Cardiac fibroblast (primary cell): ENCODE measurements around the gene GATAD2B.

Experiments
- DNase-seq, 2 donors: peaks; one replicate each; pipeline versions ENCODE4 v3.0.0 to v3.0.0-alpha.2; 2010; ENCODE audit warnings: low read depth in 2 of 2
- H3K4me3 ChIP-seq, 2 donors: replicated peaks in 1 of 2; 1 replicate in 1 of 2; 2 replicates in 1 of 2; pipeline ENCODE4 v1.5.1; 2011; ENCODE audit warnings: low read depth in 2 of 2, low read length in 2 of 2, mild to moderate bottlenecking in 2 of 2, moderate library complexity in 1 of 2
- TF ChIP-seq, protein P1 (sequence below): IDR thresholded peaks from one replicate; pipeline ENCODE4 v1.5.1; 2011; ENCODE audit warnings: low read depth, mild to moderate bottlenecking, low read length, inconsistent platforms

The GATAD2B gene

GRCh38 chr1:153937331-153937730 lies 14.6 kb upstream of the GATAD2B start:
- no peak overlapping the region for H3K4me3 ChIP-seq
- DNase-seq, result no peak
- TF ChIP-seq, protein P1, sequence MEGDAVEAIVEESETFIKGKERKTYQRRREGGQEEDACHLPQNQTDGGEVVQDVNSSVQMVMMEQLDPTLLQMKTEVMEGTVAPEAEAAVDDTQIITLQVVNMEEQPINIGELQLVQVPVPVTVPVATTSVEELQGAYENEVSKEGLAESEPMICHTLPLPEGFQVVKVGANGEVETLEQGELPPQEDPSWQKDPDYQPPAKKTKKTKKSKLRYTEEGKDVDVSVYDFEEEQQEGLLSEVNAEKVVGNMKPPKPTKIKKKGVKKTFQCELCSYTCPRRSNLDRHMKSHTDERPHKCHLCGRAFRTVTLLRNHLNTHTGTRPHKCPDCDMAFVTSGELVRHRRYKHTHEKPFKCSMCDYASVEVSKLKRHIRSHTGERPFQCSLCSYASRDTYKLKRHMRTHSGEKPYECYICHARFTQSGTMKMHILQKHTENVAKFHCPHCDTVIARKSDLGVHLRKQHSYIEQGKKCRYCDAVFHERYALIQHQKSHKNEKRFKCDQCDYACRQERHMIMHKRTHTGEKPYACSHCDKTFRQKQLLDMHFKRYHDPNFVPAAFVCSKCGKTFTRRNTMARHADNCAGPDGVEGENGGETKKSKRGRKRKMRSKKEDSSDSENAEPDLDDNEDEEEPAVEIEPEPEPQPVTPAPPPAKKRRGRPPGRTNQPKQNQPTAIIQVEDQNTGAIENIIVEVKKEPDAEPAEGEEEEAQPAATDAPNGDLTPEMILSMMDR, result no peak

DNA sequence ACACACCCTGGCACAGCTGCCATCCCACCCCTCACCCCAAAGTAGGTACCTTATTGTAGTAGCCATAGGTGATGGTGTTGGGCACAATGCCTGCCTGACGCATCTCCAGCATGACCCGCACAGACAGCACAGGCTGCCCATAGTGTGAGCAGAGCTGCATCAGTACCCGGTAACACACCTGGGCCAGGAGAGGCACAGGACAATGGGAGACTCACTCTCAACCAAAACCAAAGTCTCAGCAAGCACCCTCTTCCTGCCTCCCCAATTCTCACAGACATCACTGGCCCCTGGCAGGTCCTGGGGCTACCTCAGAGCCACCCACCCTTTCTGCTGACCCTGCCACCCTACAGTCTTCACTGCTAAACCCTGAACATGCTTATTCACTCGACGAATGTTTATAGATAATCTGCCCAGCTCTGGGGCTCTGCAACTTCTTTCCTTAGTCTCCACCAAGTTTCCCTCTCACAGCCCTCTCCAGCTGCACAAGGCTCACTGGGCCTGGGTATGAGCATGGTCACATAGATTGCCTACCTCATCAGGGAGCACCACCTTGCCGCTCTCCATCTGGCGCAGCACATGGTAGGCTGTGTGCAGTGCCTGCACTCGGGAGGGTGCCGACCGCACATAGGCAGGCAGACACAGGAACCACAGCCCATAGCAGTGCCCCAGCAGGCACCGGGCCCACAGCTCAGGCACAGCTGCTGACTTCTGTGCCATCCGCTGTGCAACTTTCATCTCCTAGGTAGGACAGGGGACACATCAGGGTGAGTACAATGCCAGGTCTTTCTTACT lies 13.4 kb upstream of the GATAD2B start:
- no peak overlapping the region for H3K4me3 ChIP-seq
- TF ChIP-seq, protein P1, result no peak
- no peak for DNase-seq

GRCh38 chr1:153934746-153935145 lies 12.0 kb upstream of the GATAD2B start:
- TF ChIP-seq, protein P1, result no peak
- no peak for DNase-seq
- H3K4me3 ChIP-seq, result no peak overlapping the region

DNA sequence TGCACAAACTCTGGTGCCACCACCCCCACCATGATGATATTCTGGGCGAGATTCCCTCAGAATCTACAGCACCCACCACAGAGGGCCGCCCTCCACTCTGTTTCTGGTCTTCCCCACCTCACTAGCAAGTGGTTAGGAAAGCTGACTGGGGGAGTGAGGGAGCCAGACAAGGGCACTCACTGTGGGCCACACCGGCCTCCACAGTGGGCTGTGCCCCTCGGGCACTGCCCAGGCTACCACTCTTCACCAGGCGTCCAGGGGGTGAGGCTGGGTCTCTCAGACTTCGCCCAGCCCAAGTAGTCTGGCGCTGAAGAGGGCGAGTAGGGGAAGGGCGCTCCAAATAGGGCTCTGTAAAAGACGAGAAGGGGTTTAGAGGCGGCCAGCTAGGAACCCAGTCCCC lies 11.2 kb upstream of the GATAD2B start:
- DNase-seq, result no peak
- no peak overlapping the region for H3K4me3 ChIP-seq
- TF ChIP-seq, protein P1, result no peak

GRCh38 chr1:153933430-153933829 lies 10.7 kb upstream of the GATAD2B start:
- TF ChIP-seq, protein P1, result no peak
- H3K4me3 ChIP-seq, result no peak overlapping the region
- no peak for DNase-seq

- TF ChIP-seq, protein P1, result no peak
- no peak for DNase-seq
- no peak overlapping the region for H3K4me3 ChIP-seq
Observed at GRCh38 chr1:153932156-153933131, 9.7 kb upstream of the GATAD2B start.
